Measurements from ENCODE around the gene THSD4. TPM values are rescaled to one million over a fixed set of nuclear protein-coding genes. Genes with fewer than 3 reads are reported as not detected.

The THSD4 gene
- total and polyA plus RNA-seq, 2 of the 8 experiments (the other 6 are each of a cell fraction or from before 2014, with no cell fraction given): 2.5 to 6.2 TPM

DNA sequence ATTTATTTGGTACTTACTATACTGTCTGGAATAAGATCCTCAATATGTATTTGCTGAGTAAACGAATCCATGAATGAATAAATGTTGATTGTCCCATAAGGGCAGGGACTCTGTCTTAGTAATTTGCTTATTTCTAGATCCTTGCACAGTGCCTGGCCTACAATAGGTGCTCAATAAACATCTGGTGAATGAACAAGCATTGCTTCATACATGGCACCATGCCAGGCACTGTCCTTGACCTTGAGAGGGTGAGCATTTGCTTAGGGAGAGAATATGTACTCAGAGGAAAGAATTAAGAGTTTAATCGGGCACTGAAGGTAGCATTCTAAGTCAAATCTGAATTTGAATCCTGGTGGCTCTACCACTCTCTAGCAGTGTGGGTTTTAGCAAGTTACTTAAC lies 282.1 kb downstream of the THSD4 start:
- no peak overlapping the region for H3K56ac ChIP-seq (replicated peaks; ENCODE audit: insufficient read length, low read depth, low read length)
- FAIRE-seq (no peak), DNase-seq (ENCODE audit: low read depth in 1 of 2, low spot score in 2 of 2) (no peak)
- H2BK15ac ChIP-seq (ENCODE audit: low read length): no peak overlapping the region
- H4K20me1 ChIP-seq (replicated peaks in 1 of 2; ENCODE audit: control insufficient read depth in 1 of 2, insufficient read depth in 2 of 2, low read length in 2 of 2): no peaks in the 10 kb centered on the region
- no peak overlapping the region for H3K14ac ChIP-seq (ENCODE audit: insufficient read length)
- H3K4me2 ChIP-seq (ENCODE audit: insufficient read depth in 1 of 2, low read depth in 2 of 2, low read length in 2 of 2): no peak overlapping the region
- H3K23ac ChIP-seq (ENCODE audit: insufficient read length): no peak overlapping the region
- WGBS, 2 experiments (ENCODE audit: extremely low coverage in 1 of 2, insufficient coverage in 1 of 2, insufficient read length in 1 of 2, insufficient replicate concordance in 2 of 2, low coverage in 1 of 2, low lambda C conversion rate in 2 of 2, missing lambda C conversion rate in 1 of 2): 93% methylated on average over 2 of the region's 2 CpGs; no CpG with 5 or more reads in 1 of the 2 experiments
- no peak overlapping the region for H2AFZ ChIP-seq (ENCODE audit: low read length)
- TF ChIP-seq KDM1A (IDR thresholded peaks at IDR 0.05; ENCODE audit: borderline replicate concordance, low read length) (no peak), TBP (IDR thresholded peaks at IDR 0.05; ENCODE audit: low read depth, low read length) (no peak), POLR2A (IDR thresholded peaks at IDR 0.05; ENCODE audit: control extremely low read depth in 1 of 2, low read depth in 2 of 2, low read length in 2 of 2) (no peak), TEAD4 (IDR thresholded peaks at IDR 0.05; ENCODE audit: low read depth, low read length) (no peak), BACH1 (IDR thresholded peaks at IDR 0.05; ENCODE audit: low read length) (no peak), CHD2 (IDR thresholded peaks at IDR 0.05; ENCODE audit: low read length) (no peak), CBX5 (IDR thresholded peaks at IDR 0.05; ENCODE audit: low read depth, low read length) (no peak), BRCA1 (IDR thresholded peaks at IDR 0.05; ENCODE audit: low read depth, low read length) (no peak), CTCF (IDR thresholded peaks at IDR 0.05; ENCODE audit: control extremely low read depth in 1 of 3, insufficient read depth in 1 of 3, low read depth in 1 of 3, low read length in 3 of 3) (no peak)
- no peak overlapping the region for H3K27ac ChIP-seq (ENCODE audit: low read depth, low read length)
- no peaks in the 10 kb centered on the region for H3K9me3 ChIP-seq (ENCODE audit: insufficient read depth in 2 of 2, low read depth in 1 of 2, low read length in 1 of 2)
- ChIA-PET POLR2A (ENCODE audit: partially characterized antibody) (no interaction called here), CTCF (ENCODE audit: partially characterized antibody) (no interaction called here)
- H2BK12ac ChIP-seq (ENCODE audit: low read depth, low read length): no peak overlapping the region
- no peak overlapping the region for H2BK120ac ChIP-seq (replicated peaks; ENCODE audit: low read depth, low read length)
- H3K4me1 ChIP-seq (replicated peaks in 1 of 4; ENCODE audit: control insufficient read depth in 3 of 4, insufficient read depth in 4 of 4, low read length in 3 of 4): peaks cover under 1 to 12% (median 6%) of the 10 kb centered on the region in 4 experiments; a peak in 4 of 7 replicates
- H3K4me3 ChIP-seq (ENCODE audit: extremely low read depth in 1 of 4, insufficient read depth in 2 of 4, low read depth in 3 of 4, low read length in 4 of 4): no peak overlapping the region
- no peak overlapping the region for H2BK5ac ChIP-seq (ENCODE audit: low read depth, low read length)
- H3K27me3 ChIP-seq (replicated peaks in 1 of 4; ENCODE audit: control insufficient read depth in 3 of 4, extremely low read depth in 1 of 4, insufficient read depth in 3 of 4, low read length in 3 of 4): no peaks in the 10 kb centered on the region; a peak in 1 of 7 replicates
- H3K4ac ChIP-seq (replicated peaks; ENCODE audit: insufficient read length, low read depth, low read length): no peak overlapping the region
- H2AK5ac ChIP-seq (ENCODE audit: low read depth, low read length): no peak overlapping the region
- H3K36me3 ChIP-seq (ENCODE audit: control insufficient read depth in 2 of 4, insufficient read depth in 4 of 4, low read length in 3 of 4): no peaks in the 10 kb centered on the region
- no peaks in the 10 kb centered on the region; the same call in 1 of the 2 replicates for H3K79me1 ChIP-seq (ENCODE audit: low read depth, low read length)
- no peak overlapping the region for H4K91ac ChIP-seq (replicated peaks; ENCODE audit: insufficient read length, low read length)
- H3K18ac ChIP-seq (ENCODE audit: extremely low read depth, low read length): no peak overlapping the region
- no peak overlapping the region for H3K9ac ChIP-seq (replicated peaks in 1 of 4; ENCODE audit: extremely low read depth in 1 of 4, low read depth in 3 of 4, low read length in 3 of 4)
- H4K5ac ChIP-seq (ENCODE audit: insufficient read length, low read depth, low read length): no peak overlapping the region
- H3K79me2 ChIP-seq (ENCODE audit: control insufficient read depth in 1 of 2, insufficient read depth in 2 of 2, low read length in 2 of 2): no peaks in the 10 kb centered on the region
- no peak overlapping the region for H2BK20ac ChIP-seq (ENCODE audit: low read length)
- H4K8ac ChIP-seq (ENCODE audit: extremely low read depth, insufficient read depth, low read length): no peak overlapping the region
- no peaks in the 10 kb centered on the region for H3K23me2 ChIP-seq (ENCODE audit: low read depth, low read length)

All from H1 (cell line).